ENCODE data around the gene FAM76B.

DNA sequence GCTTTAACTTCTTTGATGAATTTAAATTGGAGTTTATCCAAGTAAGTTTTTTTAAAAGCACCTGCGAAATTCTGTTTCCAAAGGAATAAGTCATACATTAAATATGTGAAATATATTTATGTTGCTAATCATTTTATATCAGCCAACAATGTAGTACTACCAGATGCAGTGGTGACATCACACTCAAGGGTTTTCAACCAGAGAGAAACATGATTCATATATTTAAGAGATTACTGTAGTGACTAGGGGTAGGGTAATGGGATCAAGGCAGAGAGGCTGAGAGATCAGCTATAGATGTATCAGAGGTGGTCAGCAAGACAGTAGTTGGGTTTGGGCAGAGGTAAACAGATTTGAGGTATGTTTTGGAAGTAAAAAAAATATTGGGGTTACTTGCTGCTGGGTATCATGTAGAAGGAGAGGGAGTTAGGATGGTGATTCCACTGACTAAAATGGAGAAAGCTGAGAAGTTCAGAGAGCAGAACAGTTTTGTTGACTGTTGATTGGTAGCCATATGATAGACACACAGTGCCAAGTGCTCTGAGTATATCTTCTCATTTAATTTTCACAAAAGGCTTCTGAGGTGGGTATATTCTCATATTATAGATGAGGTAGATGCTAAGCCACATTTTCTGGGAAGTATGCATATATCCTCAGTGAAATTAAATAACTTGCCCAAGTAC, 40.1 kb upstream of the FAM76B start:
- no peak for TF ChIP-seq CTCF (IDR thresholded peaks at IDR 0.05; ENCODE audit: low read length)
- TF ChIP-seq EZH2phosphoT487 (IDR thresholded peaks at IDR 0.05; ENCODE audit: low read length), result no peak

Measured in MM.1S (cell line).